Activated naive CD8-positive, alpha-beta T cell treated with anti-CD3 and anti-CD28 coated beads for 36 hours (primary cell): ENCODE data around the gene RPS6KB2. TPM values are rescaled to one million over a fixed set of nuclear protein-coding genes. Genes with fewer than 3 reads are reported as not detected.

Experiments used
- DNase-seq: peaks from one replicate; pipeline ENCODE4 v3.0.0; 2021
- H3K27ac Mint-ChIP-seq: one replicate; pipeline ENCODE4 v1.8.0; 2022; ENCODE audit warnings: mild to moderate bottlenecking, moderate library complexity, mixed read lengths
- H3K27me3 Mint-ChIP-seq: one replicate; pipeline ENCODE4 v1.8.0; 2022; ENCODE audit warnings: mild to moderate bottlenecking, mixed read lengths
- H3K36me3 Mint-ChIP-seq: one replicate; pipeline ENCODE4 v1.8.0; 2021; ENCODE audit warnings: mild to moderate bottlenecking, mixed read lengths
- H3K4me1 Mint-ChIP-seq: one replicate; pipeline ENCODE4 v1.8.0; 2021; ENCODE audit warnings: mixed read lengths
- H3K4me3 Mint-ChIP-seq: one replicate; pipeline ENCODE4 v1.8.0; 2022; ENCODE audit warnings: mild to moderate bottlenecking, moderate library complexity, mixed read lengths
- H3K9me3 Mint-ChIP-seq: one replicate; pipeline ENCODE4 v1.8.0; 2022; ENCODE audit warnings: mixed read lengths
- total RNA-seq, 2 experiments: library from RNA; stranded (reverse); gene quantifications; one replicate each; pipeline ENCODE4 v1.2.3, GENCODE V29; 2021

The RPS6KB2 gene
- total RNA-seq, 2 experiments from 2014 or later, result 64.9 to 67.7 TPM

GRCh38 chr11:67438158-67438902 lies 10.0 kb downstream of the RPS6KB2 start:
- peak overlapping the region; percentile 91 for H3K4me3 Mint-ChIP-seq
- peak; percentile 92 for DNase-seq
- peaks cover 45% of the 10 kb centered on the region for H3K36me3 Mint-ChIP-seq
- H3K27me3 Mint-ChIP-seq, result no peaks in the 10 kb centered on the region
- H3K27ac Mint-ChIP-seq, result peak overlapping the region; percentile 93
- H3K4me1 Mint-ChIP-seq, result peaks cover 39% of the 10 kb centered on the region
- H3K9me3 Mint-ChIP-seq, result no peaks in the 10 kb centered on the region

- peaks cover 42% of the 10 kb centered on the region for H3K4me1 Mint-ChIP-seq
- peak overlapping the region; percentile 91 for H3K4me3 Mint-ChIP-seq
- peak overlapping the region; percentile 93 for H3K27ac Mint-ChIP-seq
- no peaks in the 10 kb centered on the region for H3K9me3 Mint-ChIP-seq
- H3K27me3 Mint-ChIP-seq, result no peaks in the 10 kb centered on the region
- DNase-seq, result peak; percentile 55
- H3K36me3 Mint-ChIP-seq, result peaks cover 42% of the 10 kb centered on the region
Measured at GRCh38 chr11:67439321-67440228, 11.3 kb downstream of the RPS6KB2 start.

- Mint-ChIP-seq H3K27me3 (no peaks in the 10 kb centered on the region), H3K4me3 (peak overlapping the region; percentile 91), H3K36me3 (peaks cover 38% of the 10 kb centered on the region), H3K27ac (peak overlapping the region; percentile 93), H3K4me1 (peaks cover 47% of the 10 kb centered on the region), H3K9me3 (no peaks in the 10 kb centered on the region)
- peak; percentile 18 for DNase-seq
Measured at GRCh38 chr11:67440229-67441097, 12.2 kb downstream of the RPS6KB2 start.

- H3K27ac Mint-ChIP-seq, result no peak overlapping the region
- DNase-seq, result no peak
- H3K4me3 Mint-ChIP-seq, result peak overlapping the region; percentile 34
- H3K27me3 Mint-ChIP-seq, result no peaks in the 10 kb centered on the region
- H3K36me3 Mint-ChIP-seq, result peaks cover 33% of the 10 kb centered on the region
- peaks cover 49% of the 10 kb centered on the region for H3K4me1 Mint-ChIP-seq
- no peaks in the 10 kb centered on the region for H3K9me3 Mint-ChIP-seq
Measured at GRCh38 chr11:67441098-67441563, 12.8 kb downstream of the RPS6KB2 start.

- Mint-ChIP-seq H3K4me3 (no peak overlapping the region), H3K27me3 (no peaks in the 10 kb centered on the region), H3K36me3 (peaks cover 27% of the 10 kb centered on the region), H3K27ac (peak overlapping the region; percentile 39), H3K4me1 (peaks cover 53% of the 10 kb centered on the region), H3K9me3 (no peaks in the 10 kb centered on the region)
- no peak for DNase-seq
Measured at GRCh38 chr11:67441731-67442351, 13.5 kb downstream of the RPS6KB2 start.

GRCh38 chr11:67442504-67443404 lies 14.5 kb downstream of the RPS6KB2 start:
- H3K4me3 Mint-ChIP-seq, result peak overlapping the region; percentile 62
- H3K27me3 Mint-ChIP-seq, result no peaks in the 10 kb centered on the region
- peaks cover 20% of the 10 kb centered on the region for H3K36me3 Mint-ChIP-seq
- DNase-seq, result no peak
- peaks cover 58% of the 10 kb centered on the region for H3K4me1 Mint-ChIP-seq
- H3K27ac Mint-ChIP-seq, result peak overlapping the region; percentile 85
- no peaks in the 10 kb centered on the region for H3K9me3 Mint-ChIP-seq

GRCh38 chr11:67445515-67445914 lies 17.2 kb downstream of the RPS6KB2 start:
- Mint-ChIP-seq H3K4me1 (peaks cover 56% of the 10 kb centered on the region), H3K27ac (peak overlapping the region; percentile 50), H3K9me3 (no peaks in the 10 kb centered on the region), H3K27me3 (no peaks in the 10 kb centered on the region), H3K4me3 (no peak overlapping the region), H3K36me3 (no peaks in the 10 kb centered on the region)
- no peak for DNase-seq

GRCh38 chr11:67448220-67448609 lies 19.9 kb downstream of the RPS6KB2 start:
- Mint-ChIP-seq H3K27me3 (no peaks in the 10 kb centered on the region), H3K9me3 (no peaks in the 10 kb centered on the region), H3K4me3 (no peak overlapping the region), H3K36me3 (no peaks in the 10 kb centered on the region), H3K27ac (no peak overlapping the region), H3K4me1 (peaks cover 42% of the 10 kb centered on the region)
- DNase-seq, result no peak

- Mint-ChIP-seq H3K27ac (no peak overlapping the region), H3K9me3 (no peaks in the 10 kb centered on the region)
Measured at GRCh38 chr11:67449116-67449844, 21.0 kb downstream of the RPS6KB2 start.

GRCh38 chr11:67450796-67451657 lies 22.7 kb downstream of the RPS6KB2 start:
- Mint-ChIP-seq H3K9me3 (no peaks in the 10 kb centered on the region), H3K4me1 (peaks cover 21% of the 10 kb centered on the region), H3K4me3 (no peak overlapping the region), H3K36me3 (no peaks in the 10 kb centered on the region), H3K27me3 (no peaks in the 10 kb centered on the region), H3K27ac (no peak overlapping the region)
- no peak for DNase-seq

More at GRCh38 chr11:67449116-67449844, 21.0 kb downstream of the RPS6KB2 start:
- H3K4me1 Mint-ChIP-seq, result peaks cover 37% of the 10 kb centered on the region
- no peak overlapping the region for H3K4me3 Mint-ChIP-seq
- DNase-seq, result no peak
- H3K36me3 Mint-ChIP-seq, result no peaks in the 10 kb centered on the region
- no peaks in the 10 kb centered on the region for H3K27me3 Mint-ChIP-seq

- H3K27ac Mint-ChIP-seq, result no peak overlapping the region
Measured at GRCh38 chr11:67451658-67451976, 23.3 kb downstream of the RPS6KB2 start.

GRCh38 chr11:67452141-67452952 lies 24.1 kb downstream of the RPS6KB2 start, which contains the start of gene GPR152:
Gene GPR152 (minus strand): TSS chr11:67452729. CDS start chr11:67452724, 5 bp downstream.
- no peaks in the 10 kb centered on the region for H3K27me3 Mint-ChIP-seq
- peaks cover 10% of the 10 kb centered on the region for H3K4me1 Mint-ChIP-seq
- H3K9me3 Mint-ChIP-seq, result no peaks in the 10 kb centered on the region
- H3K27ac Mint-ChIP-seq, result no peak within 1 kb of the TSS
- H3K4me3 Mint-ChIP-seq, result no peak within 1 kb of the TSS
- no peaks in the 10 kb centered on the region for H3K36me3 Mint-ChIP-seq
- no peak for DNase-seq

More at GRCh38 chr11:67451658-67451976, 23.3 kb downstream of the RPS6KB2 start:
- Mint-ChIP-seq H3K4me3 (no peak overlapping the region), H3K27me3 (no peaks in the 10 kb centered on the region), H3K9me3 (no peaks in the 10 kb centered on the region), H3K4me1 (peaks cover 15% of the 10 kb centered on the region), H3K36me3 (no peaks in the 10 kb centered on the region)
- DNase-seq, result no peak
